HepG2 (cell line): Measurements from ENCODE around the gene PRM2. TPM values are rescaled to one million over a fixed set of nuclear protein-coding genes. Genes with fewer than 3 reads are reported as not detected.

Experiments used
- CENPX ChIP-seq: sonication (generic); formaldehyde crosslinking; IDR thresholded peaks from 2 replicates; pipeline ENCODE4 v1.9.0; 2021; ENCODE audit warnings: mild to moderate bottlenecking, missing genetic modification reagents, moderate library complexity
- HNF4G ChIP-seq, 2 experiments: sonication (generic) in 1 of 2; formaldehyde crosslinking in 1 of 2; IDR thresholded peaks; 2 replicates each; pipeline versions ENCODE4 v1.4.0 to v1.6.1; 2011 to 2020; ENCODE audit warnings: borderline replicate concordance in 2 of 2, low read depth in 2 of 2, mild to moderate bottlenecking in 2 of 2, low read length in 1 of 2, missing genetic modification reagents in 1 of 2, moderate library complexity in 1 of 2
- MEIS2 ChIP-seq: sonication (generic); formaldehyde crosslinking; IDR thresholded peaks from 2 replicates; pipeline ENCODE4 v1.9.0; 2021; ENCODE audit warnings: mild to moderate bottlenecking, missing genetic modification reagents
- MYNN ChIP-seq: sonication (generic); formaldehyde crosslinking; IDR thresholded peaks from 2 replicates; pipeline ENCODE4 v1.4.0; 2020; ENCODE audit warnings: mild to moderate bottlenecking, low read depth, missing genetic modification reagents
- NAIF1 ChIP-seq: sonication (generic); formaldehyde crosslinking; IDR thresholded peaks from 2 replicates; pipeline ENCODE4 v1.5.0; 2020; ENCODE audit warnings: mild to moderate bottlenecking, missing genetic modification reagents, borderline replicate concordance
- SRSF4 ChIP-seq: fragments of 200-400 bp; formaldehyde crosslinking; IDR thresholded peaks from one replicate; pipeline ENCODE4 v1.6.1; 2018; ENCODE audit warnings: mild to moderate bottlenecking, low read depth, low read length, moderate library complexity; ENCODE audit not compliant: poor library complexity, severe bottlenecking
- ZBTB21 ChIP-seq: sonication (generic); formaldehyde crosslinking; IDR thresholded peaks from 2 replicates; pipeline ENCODE4 v1.4.0; 2020; ENCODE audit warnings: missing genetic modification reagents
- ZFP90 ChIP-seq: sonication (generic); formaldehyde crosslinking; IDR thresholded peaks from 2 replicates; pipeline ENCODE4 v1.8.0; 2022; ENCODE audit warnings: missing genetic modification reagents, mild to moderate bottlenecking, inconsistent platforms, borderline replicate concordance
- ZNF234 ChIP-seq: sonication (generic); formaldehyde crosslinking; conservative IDR thresholded peaks from 2 replicates; pipeline ENCODE4 v1.5.1; 2020; ENCODE audit warnings: mild to moderate bottlenecking, missing genetic modification reagents
- ZNF510 ChIP-seq: sonication (generic); formaldehyde crosslinking; IDR thresholded peaks from 2 replicates; pipeline ENCODE4 v1.4.0; 2020; ENCODE audit warnings: low read depth, mild to moderate bottlenecking, missing genetic modification reagents
- polyA plus RNA-seq, 8 experiments: library from polyadenylated mRNA; depleted of rRNA in 3 of 8; stranded (reverse) in 7 of 8; unstranded in 1 of 8; fragments of >200 nt; fragmentation: Illumina TruSeq in 4 of 8; extraction: Trizol in 4 of 8; gene quantifications; 2 replicates each; pipeline versions ENCODE4 v1.2.1 to v1.2.3, GENCODE V29; 2011 to 2016; ENCODE audit warnings: low read depth in 4 of 8, missing spikeins in 1 of 8, mixed read lengths in 1 of 8; ENCODE audit not compliant: insufficient read depth in 1 of 8
- total RNA-seq, 5 experiments: library from RNA; depleted of rRNA; stranded (reverse); fragments of >200 nt; fragmentation: Illumina TruSeq; extraction: Trizol; gene quantifications; 2 replicates each; pipeline ENCODE4 v1.2.3, GENCODE V29; 2016; ENCODE audit warnings: low read depth in 1 of 5
- TF ChIP-seq, protein P1 (sequence below): sonication (generic); formaldehyde crosslinking; IDR thresholded peaks from 2 replicates; pipeline ENCODE4; 2020; ENCODE audit warnings: missing genetic modification reagents, mild to moderate bottlenecking, borderline replicate concordance
- TF ChIP-seq, protein P2 (sequence below), 2 experiments: fragments of 450-650 bp in 1 of 2; sonication (generic) in 1 of 2; formaldehyde crosslinking; IDR thresholded peaks; 2 replicates each; pipeline versions ENCODE4 v1.5.0 to v1.8.0; 2020 to 2022; ENCODE audit warnings: mild to moderate bottlenecking in 1 of 2, missing genetic modification reagents in 1 of 2
- TF ChIP-seq, protein P3 (sequence below): sonication (generic); formaldehyde crosslinking; IDR thresholded peaks from 2 replicates; pipeline ENCODE4 v1.4.0; 2020; ENCODE audit warnings: missing genetic modification reagents, mild to moderate bottlenecking, borderline replicate concordance
- TF ChIP-seq, protein P4 (sequence below): sonication (generic); IDR thresholded peaks from 2 replicates; pipeline ENCODE4 v1.6.1; 2016; ENCODE audit warnings: low read depth, borderline replicate concordance
- TF ChIP-seq, protein P5 (sequence below): sonication (generic); formaldehyde crosslinking; IDR thresholded peaks from 2 replicates; pipeline ENCODE4 v1.5.0; 2020; ENCODE audit warnings: mild to moderate bottlenecking, low read depth, missing genetic modification reagents, borderline replicate concordance
- TF ChIP-seq, protein P6 (sequence below): sonication (generic); formaldehyde crosslinking; IDR thresholded peaks from 2 replicates; pipeline ENCODE4 v1.4.0; 2020; ENCODE audit warnings: mild to moderate bottlenecking, missing genetic modification reagents, borderline replicate concordance

The PRM2 gene
- total and polyA plus RNA-seq, 2 of the 13 experiments (the other 11 are each of a cell fraction or from before 2014, with no cell fraction given) = 0.54 TPM; not detected in 1

DNA sequence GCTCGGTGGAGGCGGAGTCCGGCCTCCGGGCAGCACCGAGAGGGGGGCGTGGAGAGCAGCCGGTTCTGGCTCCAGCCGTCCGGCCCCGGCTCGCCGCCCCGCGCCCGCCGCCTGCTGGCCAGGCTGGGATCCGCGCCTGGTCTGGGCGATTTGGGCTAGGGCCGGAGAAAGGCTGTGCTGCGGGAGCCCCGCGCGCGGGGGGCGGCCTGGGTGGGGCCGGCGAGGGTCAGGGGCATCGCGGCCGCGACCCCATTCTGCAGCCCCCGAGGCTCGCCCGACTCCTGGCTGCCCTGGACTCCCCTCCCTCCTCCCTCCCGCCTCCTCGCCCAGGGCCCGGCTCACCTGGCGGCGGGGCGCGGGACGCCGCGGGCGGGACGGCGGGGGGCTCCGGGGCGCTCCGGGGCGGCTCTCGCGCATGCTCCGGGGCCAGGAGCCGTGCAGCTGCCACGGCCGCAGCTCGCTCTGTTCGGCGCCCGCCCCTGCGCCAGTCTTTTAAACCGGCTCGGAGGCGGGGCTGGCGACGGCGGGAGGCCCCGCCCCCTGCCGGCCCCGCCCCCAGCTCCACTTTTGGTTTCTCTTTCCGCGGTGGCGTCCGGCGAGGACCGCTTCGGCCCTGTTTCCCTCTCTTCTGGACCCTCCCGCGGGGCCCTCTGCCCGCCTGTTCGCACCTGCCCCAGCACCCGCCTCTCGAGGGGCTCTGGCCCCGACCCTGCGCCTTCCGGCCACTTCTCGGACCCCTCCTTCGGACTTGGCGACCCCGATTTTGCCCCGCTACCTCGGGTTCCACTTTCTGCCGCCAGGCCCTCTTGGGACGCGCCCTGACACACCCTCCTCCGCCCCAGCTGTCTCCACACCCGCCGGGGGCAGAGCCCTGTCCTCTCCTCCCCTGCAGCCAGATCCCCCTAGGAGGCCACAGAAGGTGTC lies 20.3 kb downstream of the PRM2 start, which contains the start of gene SOCS1 (continued):
- TF ChIP-seq, protein P1, sequence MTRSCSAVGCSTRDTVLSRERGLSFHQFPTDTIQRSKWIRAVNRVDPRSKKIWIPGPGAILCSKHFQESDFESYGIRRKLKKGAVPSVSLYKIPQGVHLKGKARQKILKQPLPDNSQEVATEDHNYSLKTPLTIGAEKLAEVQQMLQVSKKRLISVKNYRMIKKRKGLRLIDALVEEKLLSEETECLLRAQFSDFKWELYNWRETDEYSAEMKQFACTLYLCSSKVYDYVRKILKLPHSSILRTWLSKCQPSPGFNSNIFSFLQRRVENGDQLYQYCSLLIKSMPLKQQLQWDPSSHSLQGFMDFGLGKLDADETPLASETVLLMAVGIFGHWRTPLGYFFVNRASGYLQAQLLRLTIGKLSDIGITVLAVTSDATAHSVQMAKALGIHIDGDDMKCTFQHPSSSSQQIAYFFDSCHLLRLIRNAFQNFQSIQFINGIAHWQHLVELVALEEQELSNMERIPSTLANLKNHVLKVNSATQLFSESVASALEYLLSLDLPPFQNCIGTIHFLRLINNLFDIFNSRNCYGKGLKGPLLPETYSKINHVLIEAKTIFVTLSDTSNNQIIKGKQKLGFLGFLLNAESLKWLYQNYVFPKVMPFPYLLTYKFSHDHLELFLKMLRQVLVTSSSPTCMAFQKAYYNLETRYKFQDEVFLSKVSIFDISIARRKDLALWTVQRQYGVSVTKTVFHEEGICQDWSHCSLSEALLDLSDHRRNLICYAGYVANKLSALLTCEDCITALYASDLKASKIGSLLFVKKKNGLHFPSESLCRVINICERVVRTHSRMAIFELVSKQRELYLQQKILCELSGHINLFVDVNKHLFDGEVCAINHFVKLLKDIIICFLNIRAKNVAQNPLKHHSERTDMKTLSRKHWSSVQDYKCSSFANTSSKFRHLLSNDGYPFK (CRISPR knock-in tag) = peak; percentile 89
- TF ChIP-seq, protein P2, sequence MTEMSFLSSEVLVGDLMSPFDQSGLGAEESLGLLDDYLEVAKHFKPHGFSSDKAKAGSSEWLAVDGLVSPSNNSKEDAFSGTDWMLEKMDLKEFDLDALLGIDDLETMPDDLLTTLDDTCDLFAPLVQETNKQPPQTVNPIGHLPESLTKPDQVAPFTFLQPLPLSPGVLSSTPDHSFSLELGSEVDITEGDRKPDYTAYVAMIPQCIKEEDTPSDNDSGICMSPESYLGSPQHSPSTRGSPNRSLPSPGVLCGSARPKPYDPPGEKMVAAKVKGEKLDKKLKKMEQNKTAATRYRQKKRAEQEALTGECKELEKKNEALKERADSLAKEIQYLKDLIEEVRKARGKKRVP (CRISPR knock-in tag; IDR thresholded peaks at IDR 0.05) = peak in 1 of 2 experiments; percentile 81; a peak in 2 of 4 replicates
- TF ChIP-seq ZBTB21 (CRISPR knock-in tag) = 0 out of 2 replicates have a peak, but pooled peaks have one; percentile 25
- TF ChIP-seq, protein P3, sequence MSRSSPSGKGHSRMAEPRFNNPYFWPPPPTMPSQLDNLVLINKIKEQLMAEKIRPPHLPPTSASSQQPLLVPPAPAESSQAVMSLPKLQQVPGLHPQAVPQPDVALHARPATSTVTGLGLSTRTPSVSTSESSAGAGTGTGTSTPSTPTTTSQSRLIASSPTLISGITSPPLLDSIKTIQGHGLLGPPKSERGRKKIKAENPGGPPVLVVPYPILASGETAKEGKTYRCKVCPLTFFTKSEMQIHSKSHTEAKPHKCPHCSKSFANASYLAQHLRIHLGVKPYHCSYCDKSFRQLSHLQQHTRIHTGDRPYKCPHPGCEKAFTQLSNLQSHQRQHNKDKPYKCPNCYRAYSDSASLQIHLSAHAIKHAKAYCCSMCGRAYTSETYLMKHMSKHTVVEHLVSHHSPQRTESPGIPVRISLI (CRISPR knock-in tag) = peak; percentile 13; the same call in 1 of the 2 replicates
- TF ChIP-seq CENPX (CRISPR knock-in tag) = no peak
- TF ChIP-seq, protein P4, sequence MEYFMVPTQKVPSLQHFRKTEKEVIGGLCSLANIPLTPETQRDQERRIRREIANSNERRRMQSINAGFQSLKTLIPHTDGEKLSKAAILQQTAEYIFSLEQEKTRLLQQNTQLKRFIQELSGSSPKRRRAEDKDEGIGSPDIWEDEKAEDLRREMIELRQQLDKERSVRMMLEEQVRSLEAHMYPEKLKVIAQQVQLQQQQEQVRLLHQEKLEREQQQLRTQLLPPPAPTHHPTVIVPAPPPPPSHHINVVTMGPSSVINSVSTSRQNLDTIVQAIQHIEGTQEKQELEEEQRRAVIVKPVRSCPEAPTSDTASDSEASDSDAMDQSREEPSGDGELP = peak; percentile 93
- TF ChIP-seq, protein P5, sequence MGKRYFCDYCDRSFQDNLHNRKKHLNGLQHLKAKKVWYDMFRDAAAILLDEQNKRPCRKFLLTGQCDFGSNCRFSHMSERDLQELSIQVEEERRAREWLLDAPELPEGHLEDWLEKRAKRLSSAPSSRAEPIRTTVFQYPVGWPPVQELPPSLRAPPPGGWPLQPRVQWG (CRISPR knock-in tag) = no peak
- TF ChIP-seq, protein P6, sequence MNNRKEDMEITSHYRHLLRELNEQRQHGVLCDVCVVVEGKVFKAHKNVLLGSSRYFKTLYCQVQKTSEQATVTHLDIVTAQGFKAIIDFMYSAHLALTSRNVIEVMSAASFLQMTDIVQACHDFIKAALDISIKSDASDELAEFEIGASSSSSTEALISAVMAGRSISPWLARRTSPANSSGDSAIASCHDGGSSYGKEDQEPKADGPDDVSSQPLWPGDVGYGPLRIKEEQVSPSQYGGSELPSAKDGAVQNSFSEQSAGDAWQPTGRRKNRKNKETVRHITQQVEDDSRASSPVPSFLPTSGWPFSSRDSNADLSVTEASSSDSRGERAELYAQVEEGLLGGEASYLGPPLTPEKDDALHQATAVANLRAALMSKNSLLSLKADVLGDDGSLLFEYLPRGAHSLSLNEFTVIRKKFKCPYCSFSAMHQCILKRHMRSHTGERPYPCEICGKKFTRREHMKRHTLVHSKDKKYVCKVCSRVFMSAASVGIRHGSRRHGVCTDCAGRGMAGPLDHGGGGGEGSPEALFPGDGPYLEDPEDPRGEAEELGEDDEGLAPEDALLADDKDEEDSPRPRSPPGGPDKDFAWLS (CRISPR knock-in tag) = peak; percentile 78; the same call in 1 of the 2 replicates
- no peak for TF ChIP-seq NAIF1
- peak; percentile 60; the same call in 1 of the 2 replicates for TF ChIP-seq ZNF234 (CRISPR knock-in tag)
- peak; percentile 61; the same call in 1 of the 2 replicates for TF ChIP-seq MYNN (CRISPR knock-in tag)
- TF ChIP-seq ZFP90 (CRISPR knock-in tag) = peak; percentile 49
- TF ChIP-seq SRSF4 = peak; percentile 57
- peak; percentile 69; the same call in 1 of the 2 replicates for TF ChIP-seq MEIS2 (CRISPR knock-in tag)
- TF ChIP-seq ZNF510 = no peak
- peak; percentile 59; the same call in 1 of the 2 replicates for TF ChIP-seq HNF4G (IDR thresholded peaks at IDR 0.05; ENCODE audit: borderline replicate concordance, low read depth, low read length)
- peak; percentile 43; the same call in 1 of the 2 replicates for TF ChIP-seq HNF4G (CRISPR knock-in tag; IDR thresholded peaks at IDR 0.05; ENCODE audit: borderline replicate concordance, low read depth)
